Activated CD8-positive, alpha-beta memory T cell treated with anti-CD3 and anti-CD28 coated beads, Interleukin-2, amount 50 U/mL, for 24 hours (primary cell): ENCODE measurements around the gene ANKS1B.
"Not testable (repeated sequence)": the region's sequence is repeated elsewhere in the genome, so short reads cannot be mapped to it uniquely, and the experiment has no call there.

Source experiments
- DNase-seq: peaks from one replicate; pipeline ENCODE4 v3.0.0-alpha.2; 2020; ENCODE audit errors: extremely low read depth

The ANKS1B gene

GRCh38 chr12:99870085-99870484 lies 114.7 kb downstream of the ANKS1B start:
- no peak for DNase-seq

DNA sequence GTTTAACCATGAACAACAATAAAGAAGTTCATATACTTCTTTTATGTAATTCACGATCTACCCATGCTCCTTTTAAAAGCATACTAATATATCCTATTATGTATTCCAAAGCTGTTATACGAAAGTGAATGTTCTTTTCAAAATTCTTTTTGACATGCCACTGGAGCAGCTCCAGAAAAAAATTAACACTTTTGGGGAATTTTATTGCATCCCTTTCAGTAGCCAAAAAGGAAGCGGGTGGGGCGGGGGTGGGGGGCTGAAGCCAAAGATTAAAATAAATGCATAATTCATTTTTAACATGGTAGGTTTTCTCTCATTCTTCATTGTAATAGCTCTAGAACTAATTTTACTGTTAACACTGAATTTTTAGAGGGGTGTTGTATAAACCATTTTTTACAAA lies 123.0 kb downstream of the ANKS1B start:
- DNase-seq = no peak

GRCh38 chr12:99859126-99859525 lies 125.6 kb downstream of the ANKS1B start:
- no peak for DNase-seq

DNA sequence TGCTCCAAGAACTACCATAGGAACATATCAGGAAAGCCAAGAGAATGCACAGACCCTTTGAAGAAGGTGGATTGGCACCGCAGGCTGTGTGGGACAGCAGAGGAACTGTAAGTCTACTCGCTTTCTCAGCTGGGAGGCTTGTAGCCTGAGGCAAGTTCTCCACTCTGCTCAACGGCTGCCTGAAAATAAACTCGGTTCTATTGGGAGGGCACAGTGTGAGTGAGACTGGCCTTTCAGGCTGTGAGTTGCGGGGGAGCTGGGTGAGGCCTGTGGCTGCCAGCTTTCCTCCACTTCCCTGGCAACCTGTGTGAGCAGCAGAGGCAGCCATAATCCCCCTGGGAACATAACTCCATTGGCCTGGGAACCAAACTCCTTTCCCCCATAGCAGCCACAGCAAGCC lies 132.1 kb downstream of the ANKS1B start:
- no peak for DNase-seq

- DNase-seq = no peak
Observed at GRCh38 chr12:99847936-99848335, 136.8 kb downstream of the ANKS1B start.

DNA sequence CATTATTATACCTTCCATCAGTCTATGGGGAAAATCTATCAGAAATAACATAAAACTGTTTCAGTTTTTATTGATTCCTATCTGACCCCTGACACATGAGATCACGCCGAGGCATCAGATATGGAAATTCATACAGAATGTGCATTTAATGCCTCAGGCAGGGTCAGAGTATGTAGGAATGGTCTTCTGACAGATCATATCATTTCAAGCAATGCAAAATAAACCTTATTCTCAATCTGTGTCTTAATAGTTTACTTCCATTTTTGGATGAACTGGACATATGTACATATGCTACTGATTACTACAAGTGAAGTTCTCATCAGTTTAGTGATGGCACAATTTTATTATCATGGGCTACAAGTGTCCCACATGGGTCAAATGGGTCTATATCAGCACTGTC lies 150.0 kb downstream of the ANKS1B start:
- DNase-seq = no peak

DNA sequence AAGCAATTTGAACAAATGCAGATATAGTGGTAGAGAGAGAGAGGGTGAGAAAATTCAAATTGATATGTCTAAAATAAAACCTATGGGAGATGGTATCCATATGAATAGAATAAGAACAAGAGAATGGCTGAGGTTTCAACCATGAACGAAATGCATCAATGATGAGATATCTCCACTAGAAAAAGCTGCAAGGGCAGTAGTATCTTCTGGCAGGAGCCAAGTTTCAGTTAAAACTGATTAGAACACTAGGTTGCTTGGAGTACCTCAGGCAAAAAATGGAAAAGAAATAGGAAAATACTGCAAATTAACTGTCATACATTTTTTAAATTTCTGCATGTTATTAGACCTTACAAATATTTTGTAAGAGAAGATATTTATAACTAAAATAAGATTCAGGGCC lies 151.3 kb downstream of the ANKS1B start:
- DNase-seq = no peak

GRCh38 chr12:99824900-99825542 lies 159.7 kb downstream of the ANKS1B start:
- no peak for DNase-seq

- no peak for DNase-seq
Observed at GRCh38 chr12:99822273-99822672, 162.5 kb downstream of the ANKS1B start.

DNA sequence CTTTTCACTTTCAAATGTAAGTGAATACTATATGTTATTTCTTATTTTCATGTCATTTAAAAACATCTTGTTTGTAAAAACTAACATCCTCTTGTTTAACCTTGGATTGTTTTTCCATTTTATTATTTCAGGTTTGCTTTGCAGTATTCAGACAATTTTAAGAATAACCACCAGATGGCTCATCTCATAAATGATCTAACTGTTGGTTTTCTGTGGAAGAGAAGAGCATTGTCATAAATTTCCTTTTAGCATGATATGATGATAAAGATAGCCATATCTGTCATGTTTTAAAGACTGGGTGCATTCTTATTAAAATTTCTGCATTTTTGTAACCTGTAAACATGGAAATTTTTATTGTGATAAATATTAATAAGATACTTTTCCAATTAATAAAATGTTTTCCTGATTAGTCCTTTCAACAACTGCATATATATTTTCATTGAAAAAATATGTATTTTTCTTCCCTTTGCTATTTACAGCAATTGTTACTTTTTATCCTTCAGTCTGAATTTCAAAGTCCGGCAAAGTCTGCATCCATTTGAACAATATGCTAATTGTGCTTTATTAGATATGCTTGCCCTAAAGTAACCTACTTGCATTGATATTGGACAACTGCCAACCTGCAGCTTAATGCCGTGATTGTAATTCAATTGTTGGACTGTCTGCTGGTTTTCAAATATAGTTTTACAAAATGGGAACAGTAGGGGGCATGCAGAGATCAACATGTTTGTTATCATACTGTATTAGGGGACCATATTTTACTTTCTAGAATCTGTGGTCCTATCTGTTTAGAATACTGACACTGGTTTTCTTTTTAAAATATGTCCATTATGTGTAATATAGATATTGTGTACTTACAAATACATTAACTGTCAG lies 173.8 kb downstream of the ANKS1B start:
- no peak for DNase-seq

DNA sequence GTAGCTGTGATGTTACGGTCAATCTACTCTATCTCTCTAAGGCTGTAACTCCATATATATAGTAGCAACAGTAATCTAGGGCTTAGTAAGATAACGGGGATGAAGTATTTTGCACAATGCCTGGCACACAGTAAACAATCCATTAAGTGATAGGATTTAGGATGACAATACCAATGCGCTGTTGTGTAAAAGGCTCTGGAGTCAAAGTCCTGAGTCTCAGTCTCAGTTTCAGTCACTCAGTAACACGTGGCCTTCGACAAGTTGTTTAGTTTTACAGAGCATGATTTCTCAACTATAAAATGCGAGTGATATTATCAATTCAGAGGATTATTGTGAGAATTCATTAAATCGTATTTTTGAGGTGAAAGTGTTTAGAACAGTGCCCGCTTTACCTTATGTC lies 174.8 kb downstream of the ANKS1B start:
- no peak for DNase-seq

- DNase-seq = no peak
Observed at GRCh38 chr12:99806304-99806703, 178.4 kb downstream of the ANKS1B start.

DNA sequence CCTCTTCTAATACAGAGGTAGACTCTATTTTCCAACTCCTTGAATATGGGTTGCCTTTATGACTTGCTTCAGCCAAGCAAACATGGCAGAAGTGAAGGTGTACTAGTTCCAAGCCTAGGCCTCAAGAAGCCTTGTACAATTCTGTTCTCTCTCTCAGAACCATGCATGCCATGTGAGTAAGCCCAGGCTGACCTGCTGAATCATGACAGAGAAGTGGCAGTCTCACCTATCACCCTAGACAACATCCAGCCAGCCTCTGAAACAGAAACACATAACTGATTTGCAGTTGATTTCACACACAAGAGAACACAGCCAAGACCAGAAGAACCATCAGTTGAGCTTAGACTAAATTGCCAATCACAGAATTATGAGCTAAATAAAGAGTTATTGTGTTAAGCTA lies 180.0 kb downstream of the ANKS1B start:
- no peak for DNase-seq

DNA sequence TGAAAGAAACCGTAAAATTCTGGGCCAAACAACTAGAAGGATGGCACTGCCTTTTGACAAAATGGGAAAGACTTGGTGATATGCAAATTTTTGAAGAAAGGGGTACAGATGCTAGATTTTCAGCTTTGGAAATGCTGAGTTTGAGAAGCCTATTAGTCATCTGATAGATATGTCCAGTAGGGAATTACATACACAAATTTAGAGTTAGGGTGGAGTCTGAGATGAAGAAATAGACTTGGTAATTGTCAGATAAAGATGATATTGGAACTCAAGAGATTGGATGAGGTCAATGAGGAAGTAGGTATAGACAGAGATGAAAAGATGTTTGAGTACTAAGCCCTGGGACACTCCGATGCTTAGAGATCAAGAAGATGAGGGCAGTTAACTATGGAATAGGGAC lies 184.1 kb downstream of the ANKS1B start:
- DNase-seq = no peak

DNA sequence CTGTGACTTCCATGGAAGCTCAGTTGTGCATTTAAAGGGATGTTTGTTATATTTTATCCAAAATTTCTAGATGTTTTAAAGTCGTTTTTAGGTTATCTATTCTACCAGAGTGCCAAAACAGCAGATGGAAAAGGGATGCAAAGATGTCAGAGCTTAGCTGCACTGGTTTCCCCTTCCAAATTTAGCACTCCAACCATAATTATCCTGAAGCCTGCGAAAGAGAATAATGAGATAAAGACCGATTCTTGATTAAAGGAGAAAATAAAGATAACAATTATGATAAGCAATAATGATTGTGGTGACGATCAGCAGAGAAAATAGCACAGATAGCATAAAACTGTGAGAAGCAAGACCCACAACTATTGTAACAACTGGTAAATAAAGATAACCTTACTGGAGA lies 186.8 kb downstream of the ANKS1B start:
- DNase-seq = not testable (repeated sequence)

GRCh38 chr12:99783421-99783820 lies 201.3 kb downstream of the ANKS1B start:
- DNase-seq = no peak

DNA sequence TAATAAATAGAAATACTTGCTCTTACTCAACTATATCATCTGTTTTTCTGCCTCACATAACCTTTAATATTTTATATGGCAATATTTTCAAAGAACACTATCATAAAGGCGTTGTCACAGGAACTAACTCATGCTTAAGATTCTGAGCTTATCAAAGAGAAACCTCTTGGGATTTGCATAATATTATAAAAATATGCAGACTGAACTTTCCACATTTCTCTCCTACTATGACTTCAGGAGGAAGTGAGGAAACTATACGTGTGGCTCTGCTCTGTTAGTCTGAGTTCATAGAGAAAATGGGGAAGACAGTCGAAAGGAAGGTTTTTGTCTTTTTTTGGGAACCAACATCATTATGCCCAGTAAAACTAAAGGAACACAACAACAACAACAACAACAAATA lies 212.5 kb downstream of the ANKS1B start:
- no peak for DNase-seq

DNA sequence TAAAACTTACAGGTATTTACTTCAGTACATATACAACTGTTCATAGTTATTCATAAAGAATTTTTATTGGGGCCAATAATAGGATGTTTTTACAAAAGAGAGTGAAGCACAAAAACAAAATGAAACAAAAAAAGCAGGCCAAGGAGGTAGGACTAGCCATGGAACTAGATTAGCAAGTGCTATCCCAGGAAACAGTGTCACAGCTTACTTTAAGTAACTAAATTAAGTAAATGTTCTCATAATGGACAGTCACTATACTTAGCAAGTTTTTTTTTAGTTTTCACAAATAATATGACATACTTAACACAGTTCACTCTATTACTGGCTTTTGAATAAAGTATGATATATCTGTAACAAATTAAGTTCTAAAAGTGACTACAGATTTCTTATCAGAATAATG lies 213.1 kb downstream of the ANKS1B start:
- no peak for DNase-seq

DNA sequence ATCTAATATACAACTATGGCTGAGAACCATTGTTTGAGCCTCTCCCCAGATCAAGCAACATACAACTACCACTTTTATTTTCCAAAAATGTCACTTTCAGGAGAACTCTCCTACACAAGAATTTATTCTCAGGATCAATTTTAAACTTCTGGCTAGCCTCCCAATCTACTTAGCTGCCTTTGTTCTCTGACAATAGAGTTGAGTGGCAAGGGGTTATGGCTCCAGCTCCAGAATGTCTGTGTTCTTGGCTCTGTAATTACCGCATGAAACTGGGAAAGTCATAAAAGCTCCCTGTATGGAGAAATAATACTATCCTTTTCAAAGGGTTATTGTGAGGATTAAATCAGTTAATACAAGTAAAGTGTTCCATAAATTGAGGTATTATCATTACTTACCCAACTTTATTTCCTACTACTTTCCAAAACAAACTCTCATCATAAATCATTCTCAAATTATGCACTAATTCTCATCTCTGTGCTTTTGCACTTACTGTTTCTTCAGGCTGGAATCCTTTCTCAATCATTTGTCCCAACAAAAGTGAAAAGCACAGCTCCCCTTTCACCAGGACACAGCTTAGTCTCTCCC lies 215.2 kb downstream of the ANKS1B start:
- no peak for DNase-seq

GRCh38 chr12:99768758-99769157 lies 216.0 kb downstream of the ANKS1B start:
- DNase-seq = no peak

DNA sequence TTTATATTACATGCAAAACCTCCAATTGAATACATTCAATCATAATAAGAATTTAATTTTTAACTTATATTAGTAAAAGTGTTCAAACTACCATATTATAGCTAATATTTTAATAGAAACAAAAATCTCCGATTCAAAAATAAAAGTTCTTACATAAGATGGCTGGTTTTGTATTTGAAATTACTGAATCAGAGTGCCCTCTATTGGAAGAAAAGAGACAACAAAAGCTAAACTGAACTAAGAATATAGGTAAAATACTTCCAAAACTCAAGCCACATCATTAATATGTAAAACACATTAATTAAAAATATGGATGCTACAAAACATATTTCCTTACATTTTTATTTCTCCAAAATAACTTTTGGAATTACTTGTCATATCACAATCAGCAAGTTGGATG lies 216.9 kb downstream of the ANKS1B start:
- no peak for DNase-seq

- DNase-seq = no peak
Observed at GRCh38 chr12:99766408-99766807, 218.3 kb downstream of the ANKS1B start.

DNA sequence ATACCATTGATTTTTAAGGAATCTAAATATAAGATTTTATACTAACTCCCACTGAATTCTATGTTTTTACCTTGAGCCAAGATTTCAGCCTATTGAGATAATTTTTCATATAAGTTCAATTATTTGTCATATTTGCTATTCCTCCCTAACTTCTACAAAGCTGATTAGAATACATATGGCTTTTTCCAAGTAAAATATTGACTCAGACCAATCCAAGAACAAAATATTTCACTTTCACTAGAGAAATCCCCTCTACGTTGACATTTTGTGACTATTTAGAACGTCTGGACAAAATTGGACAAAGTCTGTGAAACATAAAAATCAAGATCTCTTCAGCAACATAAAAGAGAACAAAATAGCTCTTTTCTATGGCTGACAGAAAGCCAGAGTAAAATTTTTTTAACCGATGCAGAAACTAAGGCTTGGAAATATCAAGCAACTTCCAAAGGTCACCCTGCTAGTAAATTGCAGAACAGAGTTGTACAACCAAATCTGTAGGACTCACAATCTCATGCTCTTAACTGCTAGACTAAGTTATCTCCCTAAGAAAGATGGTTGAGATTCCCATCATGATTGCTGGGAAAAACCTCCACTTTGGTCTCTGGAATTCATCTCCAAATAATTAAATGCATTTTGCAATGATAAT lies 219.1 kb downstream of the ANKS1B start:
- DNase-seq = no peak
